MCF 10A (cell line): ENCODE data around the gene NR2F2. TPM values are rescaled to one million over a fixed set of nuclear protein-coding genes. Genes with fewer than 3 reads are reported as not detected.

ENCODE experiments used
- BruUV-seq: library from RNA; stranded (reverse); fragments of 400-500 nt; replicated peaks from 2 replicates; lab custom pipeline; 2021; lab: Mats Ljungman, UMichigan
- CTCF ChIA-PET: fragments of 300-600 bp; sonication (Branson Sonifier 250); formaldehyde crosslinking; extraction: SDS; loops from one replicate; lab custom pipeline; 2021; ENCODE audit warnings: antibody characterized with exemption, inconsistent platforms; lab: Yijun Ruan, JAX
- POLR2A ChIA-PET: fragments of 300-600, 350-650 bp; sonication (Branson Sonifier 250); formaldehyde crosslinking; extraction: SDS; loops from one replicate; lab custom pipeline; 2020; ENCODE audit warnings: antibody characterized with exemption, inconsistent platforms; lab: Yijun Ruan, JAX
- DNase-seq: peaks from one replicate; pipeline ENCODE4 v3.0.0-alpha.2; 2018; ENCODE audit not compliant: unreplicated experiment
- H3K27ac Mint-ChIP-seq: one replicate; pipeline ENCODE4 v1.8.0; 2022; ENCODE audit warnings: mild to moderate bottlenecking, low read depth, mixed read lengths; ENCODE audit not compliant: unreplicated experiment
- H3K27me3 Mint-ChIP-seq: one replicate; pipeline ENCODE4 v1.8.0; 2022; ENCODE audit warnings: mixed read lengths; ENCODE audit not compliant: insufficient read depth, unreplicated experiment
- H3K36me3 Mint-ChIP-seq: one replicate; pipeline ENCODE4 v1.8.0; 2022; ENCODE audit warnings: mild to moderate bottlenecking, moderate library complexity, mixed read lengths; ENCODE audit not compliant: insufficient read depth, unreplicated experiment
- H3K4me1 Mint-ChIP-seq: one replicate; pipeline ENCODE4 v1.8.0; 2022; ENCODE audit warnings: mixed read lengths; ENCODE audit not compliant: insufficient read depth, unreplicated experiment
- H3K4me3 Mint-ChIP-seq: one replicate; pipeline ENCODE4 v1.8.0; 2022; ENCODE audit warnings: mild to moderate bottlenecking, moderate library complexity, mixed read lengths; ENCODE audit not compliant: unreplicated experiment
- H3K9me3 Mint-ChIP-seq: one replicate; pipeline ENCODE4 v1.8.0; 2022; ENCODE audit warnings: mixed read lengths; ENCODE audit not compliant: unreplicated experiment
- intact Hi-C: fragments of 100-400 bp; cut with micrococcal nuclease; formaldehyde crosslinking; loops from 2 replicates; pipeline ENCODE4 v1.14.1; 2022
- total RNA-seq: library from RNA; stranded (reverse); gene quantifications from 2 replicates; pipeline ENCODE4 v1.2.3, GENCODE V29; 2022
- TF ChIP-seq, protein P1 (sequence below): fragments of 200-600 bp; IDR thresholded peaks from one replicate; pipeline ENCODE4 v1.8.0; 2022; ENCODE audit warnings: antibody characterized with exemption, mild to moderate bottlenecking; ENCODE audit not compliant: unreplicated experiment

The NR2F2 gene
- total RNA-seq, 1 experiment from 2014 or later, result 10.9 TPM

DNA sequence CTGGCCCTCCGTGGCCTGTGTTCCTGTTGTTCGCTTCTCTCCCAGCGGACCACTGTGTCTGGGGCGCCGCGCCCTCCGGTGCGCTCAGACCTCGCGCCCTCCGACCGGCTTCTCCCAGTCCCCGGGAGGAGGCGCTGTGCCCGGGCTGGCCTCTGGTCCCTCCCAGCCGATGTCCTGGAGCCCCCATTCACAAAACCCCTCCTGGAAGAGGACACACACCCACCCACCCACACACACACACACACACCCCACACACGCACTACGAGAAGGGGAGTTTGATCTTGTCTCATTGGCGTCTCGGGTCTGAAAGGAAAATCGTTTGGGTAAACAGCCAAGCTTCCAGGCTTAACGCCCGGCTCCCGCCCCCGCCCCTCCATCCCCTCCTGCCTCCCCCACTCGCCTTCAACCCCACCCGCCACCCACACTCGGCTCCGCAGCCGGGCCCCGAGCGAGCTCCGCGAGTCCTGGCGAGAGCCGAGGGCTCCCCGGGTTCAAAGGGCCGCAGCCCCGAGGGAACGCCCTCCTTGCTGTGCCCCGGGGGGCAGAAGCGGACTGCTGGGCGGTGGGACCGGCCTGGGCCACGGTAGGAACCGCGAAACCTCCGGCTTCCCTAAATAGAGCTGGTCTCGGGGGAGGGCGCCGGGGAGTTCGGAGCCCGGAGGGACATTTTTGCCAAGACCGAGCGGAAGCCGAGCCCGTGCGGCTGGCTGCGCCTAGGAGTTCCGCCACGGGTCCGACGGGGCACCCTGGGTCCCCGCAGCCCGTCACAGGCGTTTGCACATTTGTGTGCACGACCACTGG, 23.6 kb downstream of the NR2F2 start:
- H3K36me3 Mint-ChIP-seq, result no peaks in the 10 kb centered on the region
- H3K27ac Mint-ChIP-seq, result no peak overlapping the region
- no TSS peak for BruUV-seq
- ChIA-PET POLR2A (interaction anchor here (0.6 to 2.1 kb wide), 3 partner anchors 14 to 23 kb away, joined by 4 to 12 read pairs (median 5); no protein-coding TSS in a partner anchor), CTCF (interaction anchor here (0.6 to 3.8 kb wide), 10 partner anchors 13 to 1777 kb away, joined by 3 to 28 read pairs (median 5); no protein-coding TSS in a partner anchor)
- peaks cover 5% of the 10 kb centered on the region for H3K4me1 Mint-ChIP-seq
- peak; percentile 17 for DNase-seq
- H3K27me3 Mint-ChIP-seq, result no peaks in the 10 kb centered on the region
- H3K4me3 Mint-ChIP-seq, result no peak overlapping the region
- intact Hi-C loops, result no loop called here
- H3K9me3 Mint-ChIP-seq, result no peaks in the 10 kb centered on the region
- TF ChIP-seq, protein P1, sequence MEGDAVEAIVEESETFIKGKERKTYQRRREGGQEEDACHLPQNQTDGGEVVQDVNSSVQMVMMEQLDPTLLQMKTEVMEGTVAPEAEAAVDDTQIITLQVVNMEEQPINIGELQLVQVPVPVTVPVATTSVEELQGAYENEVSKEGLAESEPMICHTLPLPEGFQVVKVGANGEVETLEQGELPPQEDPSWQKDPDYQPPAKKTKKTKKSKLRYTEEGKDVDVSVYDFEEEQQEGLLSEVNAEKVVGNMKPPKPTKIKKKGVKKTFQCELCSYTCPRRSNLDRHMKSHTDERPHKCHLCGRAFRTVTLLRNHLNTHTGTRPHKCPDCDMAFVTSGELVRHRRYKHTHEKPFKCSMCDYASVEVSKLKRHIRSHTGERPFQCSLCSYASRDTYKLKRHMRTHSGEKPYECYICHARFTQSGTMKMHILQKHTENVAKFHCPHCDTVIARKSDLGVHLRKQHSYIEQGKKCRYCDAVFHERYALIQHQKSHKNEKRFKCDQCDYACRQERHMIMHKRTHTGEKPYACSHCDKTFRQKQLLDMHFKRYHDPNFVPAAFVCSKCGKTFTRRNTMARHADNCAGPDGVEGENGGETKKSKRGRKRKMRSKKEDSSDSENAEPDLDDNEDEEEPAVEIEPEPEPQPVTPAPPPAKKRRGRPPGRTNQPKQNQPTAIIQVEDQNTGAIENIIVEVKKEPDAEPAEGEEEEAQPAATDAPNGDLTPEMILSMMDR, result no peak

DNA sequence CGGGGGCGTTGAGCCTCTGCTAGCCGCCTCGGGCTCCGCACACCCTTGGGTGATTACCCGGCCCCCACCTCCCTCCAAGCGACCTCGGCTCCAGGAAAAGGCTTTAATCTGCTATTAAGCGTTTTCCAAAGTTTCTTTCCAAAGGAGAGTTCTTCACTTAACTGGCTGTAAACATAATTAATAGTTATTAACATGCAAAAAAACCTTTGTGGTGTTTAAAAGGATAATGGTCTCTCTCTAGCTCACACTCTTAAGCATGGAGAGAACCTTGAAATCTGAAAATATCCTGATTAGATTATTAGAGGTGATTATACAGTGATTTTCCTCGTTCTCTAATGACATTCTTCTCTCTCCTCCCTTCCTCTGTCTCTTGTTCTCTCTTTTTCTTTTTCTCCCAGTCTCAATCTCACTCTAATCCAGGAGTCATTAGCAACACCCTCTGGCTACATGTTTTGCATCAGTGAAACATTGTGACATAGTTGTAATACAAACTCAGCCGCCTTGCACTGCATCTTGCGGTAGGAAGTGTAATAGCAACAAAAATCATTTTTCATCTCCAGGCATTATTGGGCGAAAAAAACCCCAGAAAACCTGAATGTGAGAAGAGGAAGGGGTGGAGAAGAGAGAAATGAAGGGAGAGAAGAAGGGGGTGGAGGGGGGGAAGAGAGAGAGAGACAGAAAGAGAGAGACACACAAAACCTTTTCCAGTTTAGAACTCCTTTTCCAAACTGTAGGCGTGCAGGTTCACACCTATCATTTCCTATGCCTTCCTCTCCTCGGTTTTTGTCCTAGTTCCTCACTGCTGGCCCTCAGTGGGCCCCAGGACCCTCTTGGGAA, 24.4 kb downstream of the NR2F2 start:
- Mint-ChIP-seq H3K4me3 (no peak overlapping the region), H3K9me3 (no peaks in the 10 kb centered on the region), H3K27ac (no peak overlapping the region), H3K4me1 (peaks cover 5% of the 10 kb centered on the region), H3K36me3 (no peaks in the 10 kb centered on the region), H3K27me3 (no peaks in the 10 kb centered on the region)
- TF ChIP-seq, protein P1, result peak; percentile 22
- CTCF ChIA-PET, result interaction anchor here (0.6 to 3.8 kb wide), 18 partner anchors 13 to 1777 kb away, joined by 3 to 28 read pairs (median 4); partner anchors contain the start of gene NR2F2
- intact Hi-C loops, result no loop called here
- BruUV-seq, result no TSS peak
- POLR2A ChIA-PET, result interaction anchor here (0.6 to 3.4 kb wide), 7 partner anchors 14 to 594 kb away, joined by 3 to 12 read pairs (median 4); partner anchors contain the start of gene NR2F2
- DNase-seq, result peak; percentile 76

DNA sequence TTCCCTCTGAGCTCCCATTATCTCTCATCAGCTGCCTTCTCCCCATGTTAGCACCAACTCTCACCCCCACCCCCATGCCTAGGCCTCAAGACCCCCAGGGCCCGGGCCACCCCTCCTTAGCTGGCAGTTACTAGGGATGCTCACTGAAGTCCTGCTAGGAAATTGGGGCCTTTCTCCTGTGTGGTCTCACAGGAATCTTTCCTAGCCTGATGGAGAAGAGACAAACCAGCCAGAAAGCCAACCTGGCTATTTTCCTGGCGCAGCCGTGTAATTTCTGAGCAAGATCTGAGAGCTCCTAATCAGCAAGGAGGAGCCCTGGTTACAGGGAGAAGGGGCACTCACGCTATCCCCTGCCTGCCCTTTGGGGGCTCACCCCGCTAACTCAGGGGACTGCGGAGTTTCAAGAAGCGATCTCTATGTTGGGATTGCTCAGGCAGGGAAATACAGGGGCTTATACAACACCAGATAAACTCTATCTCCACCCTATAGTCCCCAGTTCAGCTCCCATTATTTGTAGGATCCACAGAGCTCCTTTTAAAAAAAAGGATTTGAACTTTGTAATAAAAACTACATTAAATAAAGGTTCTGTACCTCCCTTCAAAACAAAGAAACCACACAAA, 25.2 kb downstream of the NR2F2 start:
- TF ChIP-seq, protein P1, result no peak
- Mint-ChIP-seq H3K4me1 (peaks cover 5% of the 10 kb centered on the region), H3K4me3 (no peak overlapping the region), H3K27me3 (no peaks in the 10 kb centered on the region), H3K27ac (no peak overlapping the region), H3K36me3 (no peaks in the 10 kb centered on the region), H3K9me3 (no peaks in the 10 kb centered on the region)
- BruUV-seq, result no TSS peak
- DNase-seq, result no peak
- ChIA-PET CTCF (interaction anchor here (0.6 to 3.8 kb wide), 25 partner anchors 12 to 1683 kb away, joined by 3 to 28 read pairs (median 4); partner anchors contain the start of gene NR2F2), POLR2A (interaction anchor here (0.7 to 3.4 kb wide), 5 partner anchors 15 to 331 kb away, joined by 3 to 12 read pairs (median 6); partner anchors contain the start of gene NR2F2)
- intact Hi-C loops, result loop anchor here (1.0 to 2.0 kb wide), 4 partner anchors 73 to 879 kb away; no protein-coding TSS in a partner anchor
